ENCODE data around the gene SPOCK1.

SPOCK1 gene

GRCh38 chr5:137182576-137182975, 316.6 kb downstream of the SPOCK1 start:
- no peak for DNase-seq (ENCODE audit: low read depth in 2 of 2)
- TF ChIP-seq CTCF (IDR thresholded peaks at IDR 0.05; ENCODE audit: low read depth, low read length), result no peak
- H3K4me3 ChIP-seq (replicated peaks in 1 of 2; ENCODE audit: low read depth in 2 of 2, low read length in 2 of 2), result no peak overlapping the region

- H3K4me3 ChIP-seq (replicated peaks in 1 of 2; ENCODE audit: low read depth in 2 of 2, low read length in 2 of 2), result no peak overlapping the region
- DNase-seq (ENCODE audit: low read depth in 2 of 2), result no peak
- no peak for TF ChIP-seq CTCF (IDR thresholded peaks at IDR 0.05; ENCODE audit: low read depth, low read length)
These were observed 317.5 kb downstream of the SPOCK1 start for GRCh38 chr5:137181667-137182066.

- H3K4me3 ChIP-seq (replicated peaks in 1 of 2; ENCODE audit: low read depth in 2 of 2, low read length in 2 of 2), result no peak overlapping the region
- no peak for DNase-seq (ENCODE audit: low read depth in 2 of 2)
- no peak for TF ChIP-seq CTCF (IDR thresholded peaks at IDR 0.05; ENCODE audit: low read depth, low read length)
These were observed 319.9 kb downstream of the SPOCK1 start for GRCh38 chr5:137179203-137179602.

DNA sequence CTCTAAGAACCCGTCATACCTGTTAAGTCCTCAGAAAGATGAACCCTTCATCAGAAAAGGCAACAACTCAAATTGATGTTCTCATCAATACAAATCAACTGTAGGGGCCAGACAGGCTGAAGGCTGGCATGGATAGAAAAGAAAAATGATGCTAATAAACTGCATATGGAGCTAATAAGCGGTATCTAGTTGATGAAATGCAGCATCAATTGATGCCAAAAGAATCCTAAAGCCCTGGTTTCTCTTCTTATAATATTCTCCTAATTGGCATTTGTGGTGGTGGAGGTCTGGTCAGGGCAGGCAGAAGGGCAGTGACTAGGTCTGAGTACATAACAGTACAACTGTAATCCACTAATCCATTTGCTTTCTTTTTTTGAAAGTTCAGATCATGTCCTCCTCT, 322.5 kb downstream of the SPOCK1 start:
- DNase-seq (ENCODE audit: low read depth in 2 of 2), result no peak
- TF ChIP-seq CTCF (IDR thresholded peaks at IDR 0.05; ENCODE audit: low read depth, low read length), result no peak

DNA sequence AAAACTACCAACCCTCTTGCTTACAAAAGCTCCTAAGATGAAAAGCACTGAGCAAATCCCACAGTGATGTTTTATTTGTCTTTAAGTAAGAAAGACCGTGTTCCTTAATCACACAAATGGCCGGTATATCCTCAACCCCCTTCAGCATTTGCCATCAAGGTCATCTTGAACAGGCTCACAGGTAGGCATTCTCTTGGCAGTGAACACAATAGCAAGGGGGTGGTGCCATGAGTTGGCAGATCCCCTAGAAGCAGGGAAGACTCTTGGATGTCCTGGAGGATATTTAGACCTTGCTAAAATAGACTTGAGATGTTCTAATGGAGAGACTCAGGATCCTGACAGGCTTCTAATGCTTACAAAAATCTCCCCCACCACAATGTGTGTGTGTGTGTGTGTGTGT, 323.0 kb downstream of the SPOCK1 start:
- no peak for DNase-seq (ENCODE audit: low read depth in 2 of 2)
- no peak overlapping the region for H3K4me3 ChIP-seq (replicated peaks in 1 of 2; ENCODE audit: low read depth in 2 of 2, low read length in 2 of 2)
- no peak for TF ChIP-seq CTCF (IDR thresholded peaks at IDR 0.05; ENCODE audit: low read depth, low read length)

More for the DNA sequence above, 322.5 kb downstream of the SPOCK1 start:
- H3K4me3 ChIP-seq (replicated peaks in 1 of 2; ENCODE audit: low read depth in 2 of 2, low read length in 2 of 2), result no peak overlapping the region

GRCh38 chr5:137174196-137174595, 324.9 kb downstream of the SPOCK1 start:
- DNase-seq (ENCODE audit: low read depth in 2 of 2), result no peak
- no peak for TF ChIP-seq CTCF (IDR thresholded peaks at IDR 0.05; ENCODE audit: low read depth, low read length)
- no peak overlapping the region for H3K4me3 ChIP-seq (replicated peaks in 1 of 2; ENCODE audit: low read depth in 2 of 2, low read length in 2 of 2)

- no peak for TF ChIP-seq CTCF (IDR thresholded peaks at IDR 0.05; ENCODE audit: low read depth, low read length)
- no peak for DNase-seq (ENCODE audit: low read depth in 2 of 2)
- no peak overlapping the region for H3K4me3 ChIP-seq (replicated peaks in 1 of 2; ENCODE audit: low read depth in 2 of 2, low read length in 2 of 2)
These were observed 326.9 kb downstream of the SPOCK1 start for GRCh38 chr5:137172258-137172657.

Data from cardiac fibroblast (primary cell).